ENCODE results near the gene DIPK1C.

DNA sequence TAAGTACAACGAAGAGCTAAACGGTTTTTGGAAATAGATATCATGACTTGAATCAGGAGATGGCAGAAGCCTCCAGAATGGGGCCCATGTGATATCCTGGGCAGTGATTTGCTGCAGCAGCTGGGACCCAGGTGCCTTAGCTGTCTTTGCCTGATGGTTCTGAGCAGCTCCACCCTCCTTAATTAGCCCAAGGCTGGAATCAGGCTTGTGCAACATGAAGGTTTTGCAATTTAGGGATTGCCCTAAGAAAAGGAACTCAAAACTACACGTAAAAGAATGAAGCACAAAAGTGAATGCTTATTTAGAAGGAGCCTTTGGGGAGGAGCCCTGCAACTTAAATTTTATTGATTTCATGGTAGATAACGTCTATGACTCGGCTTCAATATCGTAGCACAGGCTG is 21.8 kb upstream of the DIPK1C start:
- TF ChIP-seq, protein P1, sequence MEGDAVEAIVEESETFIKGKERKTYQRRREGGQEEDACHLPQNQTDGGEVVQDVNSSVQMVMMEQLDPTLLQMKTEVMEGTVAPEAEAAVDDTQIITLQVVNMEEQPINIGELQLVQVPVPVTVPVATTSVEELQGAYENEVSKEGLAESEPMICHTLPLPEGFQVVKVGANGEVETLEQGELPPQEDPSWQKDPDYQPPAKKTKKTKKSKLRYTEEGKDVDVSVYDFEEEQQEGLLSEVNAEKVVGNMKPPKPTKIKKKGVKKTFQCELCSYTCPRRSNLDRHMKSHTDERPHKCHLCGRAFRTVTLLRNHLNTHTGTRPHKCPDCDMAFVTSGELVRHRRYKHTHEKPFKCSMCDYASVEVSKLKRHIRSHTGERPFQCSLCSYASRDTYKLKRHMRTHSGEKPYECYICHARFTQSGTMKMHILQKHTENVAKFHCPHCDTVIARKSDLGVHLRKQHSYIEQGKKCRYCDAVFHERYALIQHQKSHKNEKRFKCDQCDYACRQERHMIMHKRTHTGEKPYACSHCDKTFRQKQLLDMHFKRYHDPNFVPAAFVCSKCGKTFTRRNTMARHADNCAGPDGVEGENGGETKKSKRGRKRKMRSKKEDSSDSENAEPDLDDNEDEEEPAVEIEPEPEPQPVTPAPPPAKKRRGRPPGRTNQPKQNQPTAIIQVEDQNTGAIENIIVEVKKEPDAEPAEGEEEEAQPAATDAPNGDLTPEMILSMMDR (IDR thresholded peaks at IDR 0.05; ENCODE audit: insufficient read depth, low read length, poor library complexity, severe bottlenecking) = no peak
- TF ChIP-seq EZH2phosphoT487 (conservative IDR thresholded peaks at IDR 0.05; ENCODE audit: low read length) = no peak

Measured in SU-DHL-6 (cell line).